IMR-90 (cell line): ENCODE measurements around the gene KCNK3. TPM values are rescaled to one million over a fixed set of nuclear protein-coding genes. Genes with fewer than 3 reads are reported as not detected.

Experiments
- ATAC-seq: fragments of 200-7000 bp; cut with Tn5 transposase; 2 replicates; pipeline ENCODE4 v1.9.1; 2020; ENCODE audit warnings: low read depth, mild to moderate bottlenecking, moderate library complexity
- BruUV-seq: library from RNA; stranded (reverse); fragments of 400-500 nt; replicated peaks from 2 replicates; lab custom pipeline; 2021; lab: Mats Ljungman, UMichigan
- CTCF ChIA-PET: fragments of 300-600 bp; formaldehyde crosslinking; extraction: SDS; loops from one replicate; lab custom pipeline; 2021; ENCODE audit warnings: antibody characterized with exemption; lab: Yijun Ruan, JAX
- POLR2A ChIA-PET: fragments of 300-600 bp; sonication (Branson Sonifier 250); formaldehyde crosslinking; loops from one replicate; lab custom pipeline; 2022; ENCODE audit warnings: antibody characterized with exemption; ENCODE audit not compliant: unreplicated experiment; lab: Charles Lee
- DNase-seq: peaks from one replicate; pipeline ENCODE4 v3.0.0; 2013
- H2AFZ ChIP-seq: replicated peaks from 2 replicates; pipeline ENCODE3; 2013; ENCODE audit warnings: low read length, mild to moderate bottlenecking; ENCODE audit not compliant: poor library complexity
- H2AK5ac ChIP-seq: 2 replicates; pipeline ENCODE4 v1.6.1; 2013; ENCODE audit warnings: low read depth, low read length, inconsistent platforms
- H2AK9ac ChIP-seq: replicated peaks from 2 replicates; pipeline ENCODE3; 2013; ENCODE audit warnings: mild to moderate bottlenecking, low read depth, low read length, moderate library complexity; ENCODE audit not compliant: poor library complexity
- H2BK120ac ChIP-seq: 2 replicates; pipeline ENCODE4 v1.6.1; 2013; ENCODE audit warnings: low read depth, low read length, inconsistent platforms
- H2BK15ac ChIP-seq: 3 replicates; pipeline ENCODE4 v1.6.1; 2013; ENCODE audit warnings: low read depth, low read length, inconsistent platforms
- H2BK20ac ChIP-seq: 2 replicates; pipeline ENCODE4 v1.6.1; 2013; ENCODE audit warnings: low read depth, mild to moderate bottlenecking, inconsistent platforms, low read length, moderate library complexity
- H2BK5ac ChIP-seq: 2 replicates; pipeline ENCODE4 v1.6.1; 2013; ENCODE audit warnings: mild to moderate bottlenecking, low read depth, low read length, inconsistent platforms; ENCODE audit not compliant: poor library complexity, severe bottlenecking
- H3K14ac ChIP-seq: replicated peaks from 2 replicates; pipeline ENCODE4 v1.6.1; 2013; ENCODE audit warnings: low read depth, low read length, inconsistent platforms
- H3K18ac ChIP-seq: 2 replicates; pipeline ENCODE4 v1.6.1; 2013; ENCODE audit warnings: low read depth, low read length, control low read depth
- H3K23ac ChIP-seq: 2 replicates; pipeline ENCODE4 v1.6.1; 2013; ENCODE audit warnings: low read depth, low read length, inconsistent platforms
- H3K27ac ChIP-seq: 2 replicates; pipeline ENCODE4 v1.5.1; 2013; ENCODE audit warnings: mild to moderate bottlenecking, control low read depth, low read length; ENCODE audit not compliant: insufficient read depth
- H3K27me3 ChIP-seq: 2 replicates; pipeline ENCODE4 v1.6.1; 2013; ENCODE audit warnings: low read length; ENCODE audit not compliant: control insufficient read depth, insufficient read depth
- H3K36me3 ChIP-seq: 2 replicates; pipeline ENCODE4 v1.6.1; 2013; ENCODE audit warnings: low read length, mixed read lengths; ENCODE audit not compliant: control insufficient read depth, insufficient read depth
- H3K4ac ChIP-seq: 2 replicates; pipeline ENCODE4 v1.6.1; 2013; ENCODE audit warnings: low read depth, low read length, inconsistent platforms
- H3K4me1 ChIP-seq: 2 replicates; pipeline ENCODE4 v1.6.1; 2013; ENCODE audit warnings: low read length, mixed read lengths; ENCODE audit not compliant: control insufficient read depth, insufficient read depth
- H3K4me2 ChIP-seq: 2 replicates; pipeline ENCODE4 v1.6.1; 2013; ENCODE audit warnings: low read depth, mild to moderate bottlenecking, control low read depth, low read length, moderate library complexity
- H3K4me3 ChIP-seq: 2 replicates; pipeline ENCODE4 v1.5.1; 2013; ENCODE audit warnings: low read depth, mild to moderate bottlenecking, control low read depth, low read length, moderate library complexity; ENCODE audit not compliant: insufficient read depth
- H3K56ac ChIP-seq: 2 replicates; pipeline ENCODE4 v1.6.1; 2013; ENCODE audit warnings: low read length, inconsistent platforms; ENCODE audit not compliant: insufficient read depth; ENCODE audit errors: extremely low read depth
- H3K79me1 ChIP-seq, 2 experiments: 2 replicates each; pipeline ENCODE4 v1.6.1; 2013; ENCODE audit warnings: low read length in 2 of 2, inconsistent platforms in 1 of 2, low read depth in 1 of 2
- H3K9ac ChIP-seq: 2 replicates; pipeline ENCODE4 v1.6.1; 2013; ENCODE audit warnings: low read depth, low read length, control low read depth
- H3K9me1 ChIP-seq: 2 replicates; pipeline ENCODE4 v1.6.1; 2013; ENCODE audit warnings: low read length, inconsistent platforms; ENCODE audit not compliant: insufficient read depth
- H3K9me3 ChIP-seq: 2 replicates; pipeline ENCODE4 v1.6.1; 2013; ENCODE audit warnings: low read length; ENCODE audit not compliant: control insufficient read depth, insufficient read depth
- H4K20me1 ChIP-seq: 2 replicates; pipeline ENCODE4 v1.6.1; 2013; ENCODE audit warnings: low read length, inconsistent platforms; ENCODE audit not compliant: insufficient read depth
- H4K5ac ChIP-seq: 2 replicates; pipeline ENCODE4 v1.6.1; 2013; ENCODE audit warnings: mild to moderate bottlenecking, low read depth, low read length, control low read depth
- H4K8ac ChIP-seq, 2 experiments: 2 replicates each; pipeline ENCODE4 v1.6.1; 2013; ENCODE audit warnings: low read depth in 2 of 2, low read length in 2 of 2, control low read depth in 1 of 2, inconsistent platforms in 1 of 2
- H4K91ac ChIP-seq: 2 replicates; pipeline ENCODE4 v1.6.1; 2013; ENCODE audit warnings: low read depth, low read length, inconsistent platforms; ENCODE audit not compliant: insufficient read depth
- CEBPB ChIP-seq: IDR thresholded peaks from 2 replicates; pipeline ENCODE4 v1.6.1; 2012; ENCODE audit warnings: low read depth, low read length, improper control_type of control experiment
- CHD1 ChIP-seq: IDR thresholded peaks from 2 replicates; pipeline ENCODE4 v1.6.1; 2012; ENCODE audit warnings: low read depth, low read length, improper control_type of control experiment
- MAZ ChIP-seq: IDR thresholded peaks from 2 replicates; pipeline ENCODE4 v1.6.1; 2012; ENCODE audit warnings: low read depth, mild to moderate bottlenecking, low read length, improper control_type of control experiment, moderate library complexity, borderline replicate concordance
- MXI1 ChIP-seq: IDR thresholded peaks from 2 replicates; pipeline ENCODE4 v1.6.1; 2012; ENCODE audit warnings: low read depth, mild to moderate bottlenecking, low read length, moderate library complexity, borderline replicate concordance
- NFE2L2 ChIP-seq: fragments of 150-350 bp; IDR thresholded peaks from 2 replicates; pipeline ENCODE4 v1.6.1; 2016; ENCODE audit warnings: low read depth, mild to moderate bottlenecking, low read length
- POLR2A ChIP-seq: IDR thresholded peaks from 2 replicates; pipeline ENCODE4 v1.6.1; 2012; ENCODE audit warnings: mild to moderate bottlenecking, low read depth, low read length
- RCOR1 ChIP-seq: IDR thresholded peaks from 2 replicates; pipeline ENCODE4 v1.6.1; 2012; ENCODE audit warnings: mild to moderate bottlenecking, low read length, improper control_type of control experiment; ENCODE audit not compliant: insufficient replicate concordance
- RFX5 ChIP-seq: IDR thresholded peaks from 2 replicates; pipeline ENCODE4 v1.8.0; 2012; ENCODE audit warnings: low read depth, mild to moderate bottlenecking, low read length, moderate library complexity
- SMC3 ChIP-seq: fragments of 150-350 bp; IDR thresholded peaks from 2 replicates; pipeline ENCODE4 v1.6.1; 2016; ENCODE audit warnings: low read depth, mild to moderate bottlenecking, antibody characterized with exemption, low read length, moderate library complexity
- WGBS, 2 experiments: methylation state at CpG; one replicate each; pipeline versions ENCODE4 v1.1.5 to v1.1.7; 2013; ENCODE audit warnings: missing lambda C conversion rate in 2 of 2; ENCODE audit not compliant: insufficient read length in 1 of 2; ENCODE audit errors: extremely low coverage in 2 of 2; 5-methylcytosine and 5-hydroxymethylcytosine counted together
- dilution Hi-C: fragments of 300-500 bp; cut with HindIII; formaldehyde crosslinking; loops from one replicate; pipeline ENCODE4 v1.14.3; 2018; ENCODE audit warnings: low sequenced_read_pairs; ENCODE audit not compliant: unreplicated experiment
- in situ Hi-C: fragments of 300-500 bp; cut with MboI; formaldehyde crosslinking; loops from 3 replicates; pipeline ENCODE4 v1.14.3; 2019; ENCODE audit warnings: low sequenced_read_pairs, inconsistent platforms, mixed read lengths
- intact Hi-C: fragments of 100-400 bp; cut with micrococcal nuclease; formaldehyde crosslinking; loops from 2 replicates; pipeline ENCODE4 v1.10.0; 2022
- polyA plus RNA-seq, 3 experiments: library from polyadenylated mRNA; depleted of rRNA; stranded (reverse); fragments of >200 nt; gene quantifications; 2 replicates each; pipeline ENCODE4 v1.2.3, GENCODE V29; 2012; ENCODE audit warnings: low replicate concordance in 1 of 3
- total RNA-seq: library from RNA; depleted of rRNA; stranded (reverse); fragments of >200 nt; gene quantifications from 2 replicates; pipeline ENCODE4 v1.2.3, GENCODE V29; 2012
- TF ChIP-seq, protein P1 (sequence below): fragments of 150-350 bp; IDR thresholded peaks from 2 replicates; pipeline ENCODE4 v1.6.1; 2016; ENCODE audit warnings: low read depth, mild to moderate bottlenecking, low read length, moderate library complexity, borderline replicate concordance
- TF ChIP-seq, protein P2 (sequence below): conservative IDR thresholded peaks from 2 replicates; pipeline ENCODE4 v1.5.1; 2012; ENCODE audit warnings: mild to moderate bottlenecking, low read depth, low read length, improper control_type of control experiment
- TF ChIP-seq, protein P3 (sequence below): fragments of 150-350 bp; IDR thresholded peaks from 2 replicates; pipeline ENCODE4 v1.6.1; 2017; ENCODE audit warnings: mild to moderate bottlenecking, antibody characterized with exemption, low read length, low read depth

Gene KCNK3
- total and polyA plus RNA-seq, 2 of the 4 experiments (the other 2 are of a cell fraction): under 0.01 to 0.03 TPM

DNA sequence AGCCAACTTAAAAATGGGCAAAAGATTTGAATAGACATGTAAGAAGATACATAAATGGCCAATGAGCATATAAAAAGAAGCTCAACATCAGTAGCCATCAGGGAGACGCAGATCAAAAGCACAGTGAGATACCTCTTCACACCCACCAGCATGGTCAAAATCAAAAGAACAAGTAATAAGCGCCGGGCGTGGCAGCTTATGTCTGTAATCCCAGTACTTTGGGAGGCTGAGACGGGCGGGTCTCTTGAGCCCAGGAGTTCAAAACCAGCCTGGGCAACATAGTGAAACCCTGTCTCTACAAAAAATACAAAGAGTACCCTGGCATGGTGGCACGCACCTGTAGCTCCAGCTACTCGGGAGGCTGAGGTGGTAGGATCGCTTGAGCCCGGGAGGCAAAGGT is 46.8 kb upstream of the KCNK3 start (continued):
- TF ChIP-seq, protein P1, sequence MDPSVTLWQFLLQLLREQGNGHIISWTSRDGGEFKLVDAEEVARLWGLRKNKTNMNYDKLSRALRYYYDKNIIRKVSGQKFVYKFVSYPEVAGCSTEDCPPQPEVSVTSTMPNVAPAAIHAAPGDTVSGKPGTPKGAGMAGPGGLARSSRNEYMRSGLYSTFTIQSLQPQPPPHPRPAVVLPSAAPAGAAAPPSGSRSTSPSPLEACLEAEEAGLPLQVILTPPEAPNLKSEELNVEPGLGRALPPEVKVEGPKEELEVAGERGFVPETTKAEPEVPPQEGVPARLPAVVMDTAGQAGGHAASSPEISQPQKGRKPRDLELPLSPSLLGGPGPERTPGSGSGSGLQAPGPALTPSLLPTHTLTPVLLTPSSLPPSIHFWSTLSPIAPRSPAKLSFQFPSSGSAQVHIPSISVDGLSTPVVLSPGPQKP: no peak
- TF ChIP-seq CHD1 (no peak), SMC3 (no peak), POLR2A (no peak), MAZ (no peak)

DNA sequence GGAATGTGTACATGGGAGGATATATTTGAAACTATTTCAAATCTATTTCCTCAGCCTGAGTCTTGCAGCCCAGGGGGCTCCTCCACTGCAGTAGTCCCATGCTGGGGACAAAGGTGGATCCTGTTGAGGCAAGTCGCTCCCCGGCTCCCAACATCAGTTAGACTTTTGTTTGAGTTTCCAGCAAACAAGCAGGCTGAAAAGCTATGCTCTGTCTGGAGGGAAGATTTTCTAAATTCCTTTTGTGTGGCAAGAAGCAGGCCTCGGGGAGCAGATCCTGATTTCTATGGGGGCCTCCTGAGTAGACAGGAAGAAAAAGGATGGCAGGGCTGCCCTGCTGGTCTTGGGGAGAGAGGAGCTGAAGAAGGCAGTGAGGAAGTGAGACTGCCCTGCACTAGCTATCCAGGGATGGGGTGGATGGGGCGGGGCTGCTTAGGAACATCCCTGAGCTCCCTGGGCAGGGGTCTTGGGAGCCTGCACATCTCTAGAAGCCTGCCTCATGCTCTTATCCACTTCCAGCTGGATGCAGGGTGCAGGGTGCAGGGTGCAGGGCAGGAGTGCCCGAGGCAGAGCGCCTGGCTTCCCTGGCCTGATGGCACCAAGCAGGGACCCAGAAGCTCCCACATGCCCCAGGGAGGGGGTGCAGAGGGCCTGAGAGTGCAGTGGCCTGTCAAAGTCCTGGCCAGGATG is 45.4 kb upstream of the KCNK3 start:
- no peak overlapping the region for H3K18ac ChIP-seq
- no peak overlapping the region for H3K56ac ChIP-seq
- no peak overlapping the region for H4K91ac ChIP-seq
- no peak overlapping the region for H2AK5ac ChIP-seq
- no peaks in the 10 kb centered on the region for H3K79me1 ChIP-seq
- ATAC-seq (no peak), DNase-seq (no peak)
- dilution Hi-C loops: no loop called here
- intact Hi-C loops: no loop called here
- in situ Hi-C loops: no loop called here
- no peaks in the 10 kb centered on the region; the same call in 1 of the 2 replicates for H3K4me1 ChIP-seq
- H3K9ac ChIP-seq: no peak overlapping the region
- H2AK9ac ChIP-seq: no peak overlapping the region
- ChIA-PET POLR2A (no interaction called here), CTCF (no interaction called here)
- no peaks in the 10 kb centered on the region for H3K36me3 ChIP-seq
- H2BK5ac ChIP-seq: no peak overlapping the region
- H2BK120ac ChIP-seq: no peak overlapping the region
- peaks cover 60% of the 10 kb centered on the region for H3K27me3 ChIP-seq
- BruUV-seq: no TSS peak
- H4K8ac ChIP-seq: no peak overlapping the region
- H3K9me1 ChIP-seq: no peaks in the 10 kb centered on the region
- H3K4me2 ChIP-seq: no peak overlapping the region
- no peak overlapping the region for H3K4me3 ChIP-seq
- H3K4ac ChIP-seq: no peak overlapping the region
- H3K23ac ChIP-seq: no peak overlapping the region
- no peak overlapping the region for H3K14ac ChIP-seq
- H2AFZ ChIP-seq: no peak overlapping the region
- 46% methylated on average over 3 of the region's 6 CpGs; no CpG with 5 or more reads in 1 of the 2 experiments for WGBS, 2 experiments
- no peak overlapping the region for H3K27ac ChIP-seq
- no peak overlapping the region for H2BK15ac ChIP-seq
- no peaks in the 10 kb centered on the region for H4K20me1 ChIP-seq
- H4K5ac ChIP-seq: no peak overlapping the region
- peaks cover 3% of the 10 kb centered on the region for H3K9me3 ChIP-seq
- H2BK20ac ChIP-seq: no peak overlapping the region
- TF ChIP-seq RFX5: no peak
- TF ChIP-seq, protein P2, sequence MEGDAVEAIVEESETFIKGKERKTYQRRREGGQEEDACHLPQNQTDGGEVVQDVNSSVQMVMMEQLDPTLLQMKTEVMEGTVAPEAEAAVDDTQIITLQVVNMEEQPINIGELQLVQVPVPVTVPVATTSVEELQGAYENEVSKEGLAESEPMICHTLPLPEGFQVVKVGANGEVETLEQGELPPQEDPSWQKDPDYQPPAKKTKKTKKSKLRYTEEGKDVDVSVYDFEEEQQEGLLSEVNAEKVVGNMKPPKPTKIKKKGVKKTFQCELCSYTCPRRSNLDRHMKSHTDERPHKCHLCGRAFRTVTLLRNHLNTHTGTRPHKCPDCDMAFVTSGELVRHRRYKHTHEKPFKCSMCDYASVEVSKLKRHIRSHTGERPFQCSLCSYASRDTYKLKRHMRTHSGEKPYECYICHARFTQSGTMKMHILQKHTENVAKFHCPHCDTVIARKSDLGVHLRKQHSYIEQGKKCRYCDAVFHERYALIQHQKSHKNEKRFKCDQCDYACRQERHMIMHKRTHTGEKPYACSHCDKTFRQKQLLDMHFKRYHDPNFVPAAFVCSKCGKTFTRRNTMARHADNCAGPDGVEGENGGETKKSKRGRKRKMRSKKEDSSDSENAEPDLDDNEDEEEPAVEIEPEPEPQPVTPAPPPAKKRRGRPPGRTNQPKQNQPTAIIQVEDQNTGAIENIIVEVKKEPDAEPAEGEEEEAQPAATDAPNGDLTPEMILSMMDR: no peak
- no peak for TF ChIP-seq NFE2L2
- no peak for TF ChIP-seq CEBPB
- TF ChIP-seq SMC3: no peak
- no peak for TF ChIP-seq MAZ
- TF ChIP-seq MXI1: no peak
- no peak for TF ChIP-seq RCOR1
- TF ChIP-seq, protein P3, sequence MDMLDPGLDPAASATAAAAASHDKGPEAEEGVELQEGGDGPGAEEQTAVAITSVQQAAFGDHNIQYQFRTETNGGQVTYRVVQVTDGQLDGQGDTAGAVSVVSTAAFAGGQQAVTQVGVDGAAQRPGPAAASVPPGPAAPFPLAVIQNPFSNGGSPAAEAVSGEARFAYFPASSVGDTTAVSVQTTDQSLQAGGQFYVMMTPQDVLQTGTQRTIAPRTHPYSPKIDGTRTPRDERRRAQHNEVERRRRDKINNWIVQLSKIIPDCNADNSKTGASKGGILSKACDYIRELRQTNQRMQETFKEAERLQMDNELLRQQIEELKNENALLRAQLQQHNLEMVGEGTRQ: no peak
